M059J (cell line): ENCODE data around the gene OBP2B. TPM values are rescaled to one million over a fixed set of nuclear protein-coding genes. Genes with fewer than 3 reads are reported as not detected.

ENCODE experiments used
- DNase-seq: peaks from one replicate; pipeline ENCODE4 v3.0.0-alpha.2; 2012; ENCODE audit warnings: low read depth
- total RNA-seq: library from RNA; depleted of rRNA; stranded (reverse); fragments of >200 nt; shearing (Covaris generic); gene quantifications from 2 replicates; pipeline ENCODE4 v1.2.3, GENCODE V29; 2014; rRNA removed

OBP2B gene
- total RNA-seq, 1 experiment from 2014 or later: not detected

- no peak for DNase-seq
Observed at GRCh38 chr9:133169102-133169501, 39.9 kb downstream of the OBP2B start.

- DNase-seq: peak; percentile 46
Observed at GRCh38 chr9:133168432-133168831, 40.6 kb downstream of the OBP2B start.

- DNase-seq: no peak
Observed at GRCh38 chr9:133167769-133168168, 41.3 kb downstream of the OBP2B start.

- no peak for DNase-seq
Observed at GRCh38 chr9:133167096-133167730, 41.8 kb downstream of the OBP2B start.

GRCh38 chr9:133166392-133166791, 42.7 kb downstream of the OBP2B start:
- DNase-seq: no peak

GRCh38 chr9:133165452-133165730, 43.7 kb downstream of the OBP2B start:
- DNase-seq: no peak

GRCh38 chr9:133164191-133164590, 44.9 kb downstream of the OBP2B start:
- no peak for DNase-seq

- no peak for DNase-seq
Observed at GRCh38 chr9:133163504-133164172, 45.4 kb downstream of the OBP2B start, which contains the start of gene GBGT1. GBGT1 (minus strand) TSS chr9:133163914; CDS start chr9:133162412, 1,502 bp downstream.

- DNase-seq: no peak
Observed at GRCh38 chr9:133162861-133163503, 46.1 kb downstream of the OBP2B start.

- no peak for DNase-seq
Observed at GRCh38 chr9:133161547-133161950, 47.5 kb downstream of the OBP2B start.

GRCh38 chr9:133160742-133161546, 48.1 kb downstream of the OBP2B start:
- peak; percentile 62 for DNase-seq

GRCh38 chr9:133158695-133159094, 50.4 kb downstream of the OBP2B start:
- DNase-seq: no peak

Other genes with a start within 250 kb of the OBP2B start
- gene GFI1B, start 230.6 kb downstream of the OBP2B start, total RNA-seq: 0.30 TPM in 1 of 2 replicates, not detected in the other
- gene GTF3C5, start 178.3 kb downstream of the OBP2B start, total RNA-seq: 53.7 and 81.1 TPM in 2 replicates
- gene CEL, start 147.3 kb downstream of the OBP2B start, total RNA-seq: 0.17 and 0.39 TPM in 2 replicates
- gene RALGDS, start 88.0 kb downstream of the OBP2B start, total RNA-seq: 6.1 and 11.8 TPM in 2 replicates
- gene GBGT1, start 45.3 kb downstream of the OBP2B start, total RNA-seq: 0.05 and 0.44 TPM in 2 replicates
- not detected in 2 replicates for gene ABO, start 66.0 kb upstream of the OBP2B start, total RNA-seq
- 4.2 and 12.8 TPM in 2 replicates for gene SURF6, start 126.9 kb upstream of the OBP2B start, total RNA-seq
- gene MED22, start 138.9 kb upstream of the OBP2B start, total RNA-seq: 27.8 and 38.9 TPM in 2 replicates
- gene RPL7A, start 139.0 kb upstream of the OBP2B start, total RNA-seq: 1,496 and 1,702 TPM in 2 replicates
- gene SURF1, start 147.2 kb upstream of the OBP2B start, total RNA-seq: 26.1 and 29.3 TPM in 2 replicates
- gene SURF2, start 147.3 kb upstream of the OBP2B start, total RNA-seq: 19.8 and 23.5 TPM in 2 replicates
- 407 and 555 TPM in 2 replicates for gene SURF4, start 166.8 kb upstream of the OBP2B start, total RNA-seq
- not detected in 2 replicates for gene STKLD1, start 167.1 kb upstream of the OBP2B start, total RNA-seq
- 17.2 and 21.2 TPM in 2 replicates for gene REXO4, start 208.8 kb upstream of the OBP2B start, total RNA-seq
- 0.20 TPM in 1 of 2 replicates, not detected in the other for gene ADAMTS13, start 213.1 kb upstream of the OBP2B start, total RNA-seq